Bronchial epithelial cell (primary cell): ENCODE data around the gene ZBP1. TPM values are rescaled to one million over a fixed set of nuclear protein-coding genes. Genes with fewer than 3 reads are reported as not detected.

Source experiments
- DNase-seq: peaks from one replicate; pipeline ENCODE4 v3.0.0-alpha.2; 2010; ENCODE audit warnings: low read depth
- FAIRE-seq: peaks from 2 replicates; lab custom pipeline; 2011; peaks lifted over from hg19 to GRCh38; lab: Jason Lieb, UNC
- H3K27me3 ChIP-seq: 2 replicates; pipeline ENCODE4 v1.5.1; 2011; ENCODE audit warnings: low read length; ENCODE audit not compliant: control insufficient read depth, insufficient read depth
- H3K36me3 ChIP-seq: 2 replicates; pipeline ENCODE4 v1.5.1; 2011; ENCODE audit warnings: low read length; ENCODE audit not compliant: control insufficient read depth, insufficient read depth
- H3K4me3 ChIP-seq: 2 replicates; pipeline ENCODE4 v1.5.1; 2011; ENCODE audit warnings: mild to moderate bottlenecking, low read depth, low read length, control low read depth
- CTCF ChIP-seq: IDR thresholded peaks from 2 replicates; pipeline ENCODE4 v1.5.1; 2011; ENCODE audit warnings: mild to moderate bottlenecking, moderate library complexity, low read length, control low read depth, inconsistent platforms; ENCODE audit not compliant: insufficient read depth, severe bottlenecking
- total RNA-seq: library from RNA; depleted of rRNA; stranded (reverse); fragments of >200 nt; gene quantifications from 2 replicates; pipeline ENCODE4 v1.2.1, GENCODE V29; 2014

ZBP1 gene
- total RNA-seq, 1 donor from 2014 or later, result not detected

DNA sequence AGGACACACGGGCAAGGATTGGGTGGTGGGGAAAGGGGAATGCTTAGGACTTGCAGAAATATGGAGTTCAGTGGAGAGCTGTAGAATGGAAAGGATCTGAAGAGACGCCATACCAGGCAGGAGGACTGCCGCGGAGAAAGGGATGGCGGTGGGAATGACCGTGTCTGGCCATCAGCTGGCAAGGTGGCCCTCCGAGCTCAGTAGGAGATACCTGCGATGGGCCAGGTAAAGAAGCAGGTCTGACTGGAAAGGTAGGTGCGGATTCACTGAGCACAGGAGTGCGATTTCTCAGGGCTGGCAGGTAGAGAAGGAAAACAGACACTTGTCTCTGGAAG lies 33.3 kb downstream of the ZBP1 start:
- no peaks in the 10 kb centered on the region for H3K36me3 ChIP-seq
- no peak overlapping the region for H3K4me3 ChIP-seq
- peaks cover 3% of the 10 kb centered on the region for H3K27me3 ChIP-seq
- TF ChIP-seq CTCF, result no peak
- DNase-seq (no peak), FAIRE-seq (no peak)

DNA sequence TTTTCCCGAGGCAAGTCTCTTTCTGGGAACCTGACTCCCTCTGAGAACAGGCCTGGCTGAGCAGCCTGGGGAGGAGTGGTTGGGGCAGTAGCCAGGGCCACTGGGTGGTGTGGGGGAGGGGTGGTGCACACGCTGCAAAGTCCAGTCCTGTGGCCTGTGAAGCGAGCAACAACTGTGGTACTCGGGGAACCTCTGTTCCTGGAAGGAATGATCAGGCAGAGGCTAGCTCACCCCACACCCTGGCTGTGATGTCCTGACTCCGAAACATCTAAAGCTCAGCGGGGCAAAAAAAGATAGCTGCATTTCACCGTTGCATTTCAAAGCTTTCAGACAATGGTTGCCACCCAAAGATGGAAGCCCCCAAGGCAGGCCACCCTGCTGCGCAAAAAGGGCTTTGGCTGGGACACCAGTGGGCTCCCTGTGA lies 33.8 kb downstream of the ZBP1 start:
- FAIRE-seq, result no peak
- TF ChIP-seq CTCF, result no peak
- DNase-seq, result no peak
- H3K27me3 ChIP-seq, result peaks cover 3% of the 10 kb centered on the region
- no peaks in the 10 kb centered on the region for H3K36me3 ChIP-seq
- no peak overlapping the region for H3K4me3 ChIP-seq

DNA sequence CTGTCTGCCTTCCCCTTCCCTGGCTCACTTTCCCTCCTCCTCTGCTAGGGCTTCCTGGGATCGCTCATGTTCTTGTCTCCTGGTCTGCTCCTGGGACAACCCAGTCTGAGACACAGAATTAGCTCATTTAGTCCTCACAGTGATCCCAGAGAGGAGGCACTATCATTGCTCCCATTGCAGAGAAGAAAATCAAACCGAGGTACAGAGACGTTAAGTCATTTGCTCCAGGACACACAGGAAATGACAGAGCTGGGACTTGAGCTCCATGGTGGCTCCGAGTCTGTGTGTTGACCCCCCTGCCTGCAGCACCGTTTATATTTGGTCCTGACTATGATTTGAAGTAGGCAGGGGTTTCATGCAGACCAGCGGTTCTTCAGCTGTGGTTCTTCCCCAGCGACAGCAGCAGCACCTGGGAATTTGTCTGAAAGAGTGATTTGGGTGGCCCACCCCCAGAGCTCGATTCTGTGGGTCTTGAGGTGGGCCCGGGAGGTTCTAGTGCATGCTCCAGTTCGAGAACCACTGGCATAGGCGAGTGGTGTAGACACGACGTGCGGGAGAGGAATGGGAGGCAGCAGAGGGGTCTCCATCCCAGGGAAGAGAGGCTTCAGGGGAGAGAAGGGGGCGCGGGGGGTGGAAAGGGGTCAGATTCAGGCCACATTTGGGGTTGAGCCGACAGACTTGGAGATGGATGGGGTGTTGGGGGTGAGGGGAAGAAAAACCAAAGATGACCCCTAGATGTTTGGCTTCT lies 34.6 kb downstream of the ZBP1 start:
- peaks cover 3% of the 10 kb centered on the region for H3K27me3 ChIP-seq

DNA sequence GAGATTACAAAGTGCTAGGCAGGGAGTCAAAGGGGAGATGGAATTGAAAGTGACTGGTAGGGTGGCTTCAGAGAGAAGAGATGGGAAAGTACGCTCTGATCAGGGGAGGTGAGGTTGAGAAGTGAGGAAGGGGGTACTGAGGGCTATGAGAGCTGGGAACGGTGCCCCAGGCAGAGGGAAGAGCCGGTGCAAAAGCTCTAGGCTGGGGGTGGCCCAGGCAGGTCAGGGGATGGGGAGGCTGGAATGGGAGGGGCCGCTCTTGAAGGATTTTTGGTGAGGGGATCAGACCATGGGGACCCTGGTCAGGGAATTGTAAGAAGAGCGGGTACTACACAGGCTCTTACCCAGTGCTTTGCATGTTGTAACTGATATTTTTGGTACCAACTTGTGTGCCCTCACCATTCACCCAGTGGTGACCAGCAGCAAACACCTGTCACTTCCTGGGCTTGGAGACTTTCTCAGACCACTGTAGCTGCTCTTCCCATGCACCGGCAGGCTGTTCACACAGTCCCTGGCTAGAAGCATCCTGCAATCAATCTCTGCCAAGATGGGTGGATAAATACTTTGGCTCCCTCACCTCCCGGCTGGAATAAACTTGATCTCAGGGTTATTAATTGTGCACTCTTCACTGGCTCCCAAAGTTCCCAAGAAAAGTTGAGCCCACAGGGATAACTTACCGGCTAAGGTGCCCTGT lies 35.3 kb downstream of the ZBP1 start:
- Histone ChIP-seq H3K4me3 (no peak overlapping the region), H3K36me3 (no peaks in the 10 kb centered on the region), H3K27me3 (peaks cover 3% of the 10 kb centered on the region)
- TF ChIP-seq CTCF, result no peak
- FAIRE-seq (no peak), DNase-seq (no peak)

More for the DNA sequence above, 34.6 kb downstream of the ZBP1 start:
- DNase-seq (no peak), FAIRE-seq (no peak)
- H3K36me3 ChIP-seq, result no peaks in the 10 kb centered on the region
- no peak overlapping the region for H3K4me3 ChIP-seq
- no peak for TF ChIP-seq CTCF

DNA sequence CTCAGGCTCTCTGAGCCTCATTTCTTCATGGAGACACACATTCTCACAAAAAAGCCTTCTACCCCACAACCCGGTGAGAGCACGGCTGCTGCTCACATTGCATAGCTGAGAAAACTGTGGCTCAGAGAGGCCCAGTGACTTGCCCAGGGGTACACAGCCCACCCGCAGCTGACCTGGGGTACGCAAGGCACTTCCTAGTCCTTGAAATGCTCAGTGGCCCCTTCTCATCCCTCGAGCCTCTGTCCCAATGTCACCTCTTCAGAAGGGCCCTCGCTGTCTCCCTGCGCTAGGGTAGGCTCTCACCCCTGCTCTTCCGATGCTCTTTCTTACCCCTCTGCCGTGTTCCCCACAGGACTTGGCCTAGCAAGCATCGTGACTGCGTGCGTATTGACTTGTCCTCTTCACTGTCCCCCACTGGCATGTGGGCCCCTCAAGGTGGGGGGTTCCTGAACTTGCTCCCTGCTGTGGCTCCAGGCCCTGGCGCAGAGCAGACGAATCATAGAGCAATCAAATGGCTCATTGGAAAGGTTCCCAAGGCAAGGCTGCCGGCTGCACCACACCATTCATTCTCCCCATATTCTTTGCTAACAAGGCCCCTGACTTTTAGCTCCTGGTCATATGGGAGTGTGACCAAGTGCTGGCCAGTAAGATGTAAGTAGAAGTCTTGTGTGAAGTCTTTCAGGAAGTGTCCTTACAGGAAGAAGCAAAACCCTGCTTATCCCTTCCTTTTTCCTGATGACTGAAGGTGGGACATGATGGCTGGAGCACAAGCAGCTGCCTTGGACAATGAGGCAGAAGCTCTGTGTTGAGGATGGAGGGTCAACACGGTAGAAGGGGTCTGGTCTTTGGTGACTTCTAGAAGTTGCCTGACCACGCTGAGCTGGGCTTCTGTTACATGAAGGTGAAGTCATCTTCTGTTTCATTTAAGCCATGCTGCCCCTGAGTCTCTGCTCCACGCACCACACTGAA lies 36.7 kb downstream of the ZBP1 start:
- no peak for DNase-seq
- no peak for FAIRE-seq
- no peak overlapping the region for H3K4me3 ChIP-seq
- H3K36me3 ChIP-seq, result no peaks in the 10 kb centered on the region
- no peak for TF ChIP-seq CTCF
- peaks cover 7% of the 10 kb centered on the region for H3K27me3 ChIP-seq
